ENCODE data around the gene BMP2K. TPM values are rescaled to one million over a fixed set of nuclear protein-coding genes. Genes with fewer than 3 reads are reported as not detected.

Gene BMP2K
- total RNA-seq, 3 donors from 2014 or later (not counting 1 experiment from before 2014, with no cell fraction given), result 10.1 to 13.5 (median 11.7) TPM

GRCh38 chr4:78809928-78810835, 34.0 kb downstream of the BMP2K start:
- no peak overlapping the region for H3K27ac ChIP-seq (ENCODE audit: low read length)
- no peaks in the 10 kb centered on the region for H3K27me3 ChIP-seq (ENCODE audit: control insufficient read depth, insufficient read depth, low read length)
- Mint-ChIP-seq H3K4me1 (peaks cover 12 to 13% of the 10 kb centered on the region in 2 donors), H3K36me3 (peaks cover 8% of the 10 kb centered on the region), H3K4me3 (no peak overlapping the region), H3K9me3 (peaks cover 0 to 4% of the 10 kb centered on the region in 2 donors), H3K27ac (no peak overlapping the region), H3K27me3 (ENCODE audit: low read depth in 2 of 2) (no peaks in the 10 kb centered on the region)
- TF ChIP-seq CTCF (IDR thresholded peaks at IDR 0.05), result no peak
- H3K4me3 ChIP-seq (ENCODE audit: low read length), result no peak overlapping the region
- no peak for ATAC-seq
- H3K4me1 ChIP-seq (ENCODE audit: control insufficient read depth, insufficient read depth, low read length), result no peaks in the 10 kb centered on the region
- DNase-seq, result no peak
- H3K9me3 ChIP-seq (ENCODE audit: control insufficient read depth, insufficient read depth, low read length), result peaks cover 5% of the 10 kb centered on the region
- WGBS (ENCODE audit: insufficient coverage), result 92% methylated on average over 7 of the region's 7 CpGs
- H3K36me3 ChIP-seq (ENCODE audit: control insufficient read depth, insufficient read depth, low read length), result no peaks in the 10 kb centered on the region
- intact Hi-C loops (cut with micrococcal nuclease), result no loop called here

GRCh38 chr4:78811034-78811433, 34.9 kb downstream of the BMP2K start:
- ATAC-seq, result no peak
- Histone ChIP-seq H3K27me3 (ENCODE audit: control insufficient read depth, insufficient read depth, low read length) (no peaks in the 10 kb centered on the region), H3K27ac (ENCODE audit: low read length) (no peak overlapping the region), H3K9me3 (ENCODE audit: control insufficient read depth, insufficient read depth, low read length) (peaks cover 5% of the 10 kb centered on the region), H3K4me3 (ENCODE audit: low read length) (no peak overlapping the region), H3K36me3 (ENCODE audit: control insufficient read depth, insufficient read depth, low read length) (no peaks in the 10 kb centered on the region), H3K4me1 (ENCODE audit: control insufficient read depth, insufficient read depth, low read length) (no peaks in the 10 kb centered on the region)
- intact Hi-C loops (cut with micrococcal nuclease), result no loop called here
- no peak for TF ChIP-seq CTCF (IDR thresholded peaks at IDR 0.05)
- Mint-ChIP-seq H3K4me3 (no peak overlapping the region), H3K27ac (no peak overlapping the region), H3K9me3 (peaks cover 0 to 4% of the 10 kb centered on the region in 2 donors), H3K4me1 (peaks cover 12 to 13% of the 10 kb centered on the region in 2 donors), H3K36me3 (peaks cover 8% of the 10 kb centered on the region), H3K27me3 (ENCODE audit: low read depth in 2 of 2) (no peaks in the 10 kb centered on the region)
- WGBS (ENCODE audit: insufficient coverage), result 100% methylated on average over 1 of the region's 2 CpGs
- DNase-seq, result no peak

GRCh38 chr4:78818530-78819079, 42.5 kb downstream of the BMP2K start:
- Histone ChIP-seq H3K27me3 (ENCODE audit: control insufficient read depth, insufficient read depth, low read length) (no peaks in the 10 kb centered on the region), H3K4me3 (ENCODE audit: low read length) (no peak overlapping the region), H3K4me1 (ENCODE audit: control insufficient read depth, insufficient read depth, low read length) (no peaks in the 10 kb centered on the region), H3K27ac (ENCODE audit: low read length) (no peak overlapping the region), H3K9me3 (ENCODE audit: control insufficient read depth, insufficient read depth, low read length) (no peaks in the 10 kb centered on the region), H3K36me3 (ENCODE audit: control insufficient read depth, insufficient read depth, low read length) (no peaks in the 10 kb centered on the region)
- 96% methylated on average over 3 of the region's 4 CpGs for WGBS (ENCODE audit: insufficient coverage)
- H3K4me1 Mint-ChIP-seq, result peaks cover 0 to 7% of the 10 kb centered on the region in 2 donors
- ATAC-seq (no peak), DNase-seq (no peak)
- no peak for TF ChIP-seq CTCF (IDR thresholded peaks at IDR 0.05)
- intact Hi-C loops (cut with micrococcal nuclease), result no loop called here
- no peaks in the 10 kb centered on the region for H3K9me3 Mint-ChIP-seq
- H3K36me3 Mint-ChIP-seq, result no peaks in the 10 kb centered on the region
- no peak overlapping the region for H3K4me3 Mint-ChIP-seq
- H3K27ac Mint-ChIP-seq, result no peak overlapping the region
- H3K27me3 Mint-ChIP-seq (ENCODE audit: low read depth in 2 of 2), result no peaks in the 10 kb centered on the region

Data from natural killer cell (primary cell).